ENCODE results near the gene NUDT16L1.

NUDT16L1 gene

GRCh38 chr16:4693296-4693955 lies at the start of gene NUDT16L1:
Gene NUDT16L1, plus strand, starts transcription at chr16:4693562. Its CDS starts 165 bp downstream, at chr16:4693727.
- peak; percentile 90 to 97 for DNase-seq (ENCODE audit: extremely low read depth in 1 of 2, low read depth in 1 of 2)

- DNase-seq (ENCODE audit: extremely low read depth in 1 of 2, low read depth in 1 of 2) = no peak
These were observed 46.4 kb upstream of the NUDT16L1 start for GRCh38 chr16:4646773-4647643.

- no peak for DNase-seq (ENCODE audit: extremely low read depth in 1 of 2, low read depth in 1 of 2)
These were observed 45.8 kb upstream of the NUDT16L1 start for GRCh38 chr16:4647644-4647980.

- DNase-seq (ENCODE audit: extremely low read depth in 1 of 2, low read depth in 1 of 2) = no peak
These were observed 44.4 kb upstream of the NUDT16L1 start for GRCh38 chr16:4648917-4649316.

GRCh38 chr16:4649744-4650442 lies 43.5 kb upstream of the NUDT16L1 start:
- no peak for DNase-seq (ENCODE audit: extremely low read depth in 1 of 2, low read depth in 1 of 2)

- DNase-seq (ENCODE audit: extremely low read depth in 1 of 2, low read depth in 1 of 2) = peak; percentile 43 to 58
These were observed 42.8 kb upstream of the NUDT16L1 start for GRCh38 chr16:4650443-4651074.

- no peak for DNase-seq (ENCODE audit: extremely low read depth in 1 of 2, low read depth in 1 of 2)
These were observed 41.5 kb upstream of the NUDT16L1 start for GRCh38 chr16:4651827-4652226.

- no peak for DNase-seq (ENCODE audit: extremely low read depth in 1 of 2, low read depth in 1 of 2)
These were observed 40.8 kb upstream of the NUDT16L1 start for GRCh38 chr16:4652561-4652960.

GRCh38 chr16:4654011-4654963 lies 39.1 kb upstream of the NUDT16L1 start:
- no peak for DNase-seq (ENCODE audit: extremely low read depth in 1 of 2, low read depth in 1 of 2)

GRCh38 chr16:4654964-4655590 lies 38.3 kb upstream of the NUDT16L1 start:
- DNase-seq (ENCODE audit: extremely low read depth in 1 of 2, low read depth in 1 of 2) = no peak

- DNase-seq (ENCODE audit: extremely low read depth in 1 of 2, low read depth in 1 of 2) = no peak
These were observed 37.6 kb upstream of the NUDT16L1 start for GRCh38 chr16:4655801-4656200.

GRCh38 chr16:4656221-4656620 lies 37.1 kb upstream of the NUDT16L1 start:
- DNase-seq (ENCODE audit: extremely low read depth in 1 of 2, low read depth in 1 of 2) = no peak

- no peak for DNase-seq (ENCODE audit: extremely low read depth in 1 of 2, low read depth in 1 of 2)
These were observed 36.4 kb upstream of the NUDT16L1 start for GRCh38 chr16:4656695-4657686.

GRCh38 chr16:4659363-4660353 lies 33.7 kb upstream of the NUDT16L1 start:
- no peak for DNase-seq (ENCODE audit: extremely low read depth in 1 of 2, low read depth in 1 of 2)

- DNase-seq (ENCODE audit: extremely low read depth in 1 of 2, low read depth in 1 of 2) = peak in 1 of 2 donors; percentile 61
These were observed 32.8 kb upstream of the NUDT16L1 start for GRCh38 chr16:4660454-4661007.

GRCh38 chr16:4661661-4662060 lies 31.7 kb upstream of the NUDT16L1 start:
- no peak for DNase-seq (ENCODE audit: extremely low read depth in 1 of 2, low read depth in 1 of 2)

GRCh38 chr16:4663465-4663776 lies 29.9 kb upstream of the NUDT16L1 start:
- no peak for DNase-seq (ENCODE audit: extremely low read depth in 1 of 2, low read depth in 1 of 2)
